ENCODE data around the gene MYO10.

MYO10 gene

DNA sequence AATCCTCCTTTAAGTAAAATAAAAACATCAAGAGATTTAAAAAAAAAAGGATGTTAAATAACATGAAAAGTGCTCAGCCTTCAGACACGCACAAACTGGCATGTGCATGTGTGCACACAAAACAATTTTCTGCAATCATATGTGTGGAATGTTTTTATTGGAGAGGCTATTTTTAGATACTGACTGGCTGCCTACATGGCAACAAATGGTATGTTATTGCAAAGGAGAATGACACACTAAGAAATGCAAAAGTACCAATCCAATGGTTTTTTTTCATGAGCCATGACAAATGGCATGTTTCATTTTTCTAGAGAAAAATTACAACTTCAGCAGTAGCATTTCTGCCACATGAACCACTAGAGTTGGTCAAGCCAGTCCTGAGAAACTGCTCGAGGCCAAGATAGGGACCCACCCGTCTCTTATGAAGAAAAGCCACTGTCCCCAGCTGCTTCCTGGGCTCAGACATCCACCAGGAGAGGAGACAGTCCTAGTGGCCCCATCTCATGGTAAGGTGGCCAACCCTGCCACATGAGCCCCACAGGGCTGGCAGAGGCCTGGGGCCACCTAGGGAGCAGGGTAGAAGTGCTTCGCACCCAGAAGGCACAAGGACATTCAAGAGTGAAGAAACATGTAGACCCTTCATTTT is 116.4 kb downstream of the MYO10 start:
- no peak overlapping the region for H3K4me3 ChIP-seq (ENCODE audit: low read depth, low read length)
- TF ChIP-seq, protein P1, sequence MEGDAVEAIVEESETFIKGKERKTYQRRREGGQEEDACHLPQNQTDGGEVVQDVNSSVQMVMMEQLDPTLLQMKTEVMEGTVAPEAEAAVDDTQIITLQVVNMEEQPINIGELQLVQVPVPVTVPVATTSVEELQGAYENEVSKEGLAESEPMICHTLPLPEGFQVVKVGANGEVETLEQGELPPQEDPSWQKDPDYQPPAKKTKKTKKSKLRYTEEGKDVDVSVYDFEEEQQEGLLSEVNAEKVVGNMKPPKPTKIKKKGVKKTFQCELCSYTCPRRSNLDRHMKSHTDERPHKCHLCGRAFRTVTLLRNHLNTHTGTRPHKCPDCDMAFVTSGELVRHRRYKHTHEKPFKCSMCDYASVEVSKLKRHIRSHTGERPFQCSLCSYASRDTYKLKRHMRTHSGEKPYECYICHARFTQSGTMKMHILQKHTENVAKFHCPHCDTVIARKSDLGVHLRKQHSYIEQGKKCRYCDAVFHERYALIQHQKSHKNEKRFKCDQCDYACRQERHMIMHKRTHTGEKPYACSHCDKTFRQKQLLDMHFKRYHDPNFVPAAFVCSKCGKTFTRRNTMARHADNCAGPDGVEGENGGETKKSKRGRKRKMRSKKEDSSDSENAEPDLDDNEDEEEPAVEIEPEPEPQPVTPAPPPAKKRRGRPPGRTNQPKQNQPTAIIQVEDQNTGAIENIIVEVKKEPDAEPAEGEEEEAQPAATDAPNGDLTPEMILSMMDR (IDR thresholded peaks at IDR 0.05; ENCODE audit: low read depth, low read length) = no peak

GRCh38 chr5:16815432-16815831 is 120.7 kb downstream of the MYO10 start:
- H3K4me3 ChIP-seq (ENCODE audit: low read depth, low read length) = no peak overlapping the region
- TF ChIP-seq, protein P1 (IDR thresholded peaks at IDR 0.05; ENCODE audit: low read depth, low read length) = no peak

GRCh38 chr5:16812911-16813310 is 123.2 kb downstream of the MYO10 start:
- H3K4me3 ChIP-seq (ENCODE audit: low read depth, low read length) = no peak overlapping the region
- TF ChIP-seq, protein P1 (IDR thresholded peaks at IDR 0.05; ENCODE audit: low read depth, low read length) = no peak

- H3K4me3 ChIP-seq (ENCODE audit: low read depth, low read length) = no peak overlapping the region
- TF ChIP-seq, protein P1 (IDR thresholded peaks at IDR 0.05; ENCODE audit: low read depth, low read length) = no peak
These were observed 123.6 kb downstream of the MYO10 start for GRCh38 chr5:16812448-16812847.

GRCh38 chr5:16810208-16810854 is 125.8 kb downstream of the MYO10 start:
- H3K4me3 ChIP-seq (ENCODE audit: low read depth, low read length) = no peak overlapping the region
- TF ChIP-seq, protein P1 (IDR thresholded peaks at IDR 0.05; ENCODE audit: low read depth, low read length) = no peak

DNA sequence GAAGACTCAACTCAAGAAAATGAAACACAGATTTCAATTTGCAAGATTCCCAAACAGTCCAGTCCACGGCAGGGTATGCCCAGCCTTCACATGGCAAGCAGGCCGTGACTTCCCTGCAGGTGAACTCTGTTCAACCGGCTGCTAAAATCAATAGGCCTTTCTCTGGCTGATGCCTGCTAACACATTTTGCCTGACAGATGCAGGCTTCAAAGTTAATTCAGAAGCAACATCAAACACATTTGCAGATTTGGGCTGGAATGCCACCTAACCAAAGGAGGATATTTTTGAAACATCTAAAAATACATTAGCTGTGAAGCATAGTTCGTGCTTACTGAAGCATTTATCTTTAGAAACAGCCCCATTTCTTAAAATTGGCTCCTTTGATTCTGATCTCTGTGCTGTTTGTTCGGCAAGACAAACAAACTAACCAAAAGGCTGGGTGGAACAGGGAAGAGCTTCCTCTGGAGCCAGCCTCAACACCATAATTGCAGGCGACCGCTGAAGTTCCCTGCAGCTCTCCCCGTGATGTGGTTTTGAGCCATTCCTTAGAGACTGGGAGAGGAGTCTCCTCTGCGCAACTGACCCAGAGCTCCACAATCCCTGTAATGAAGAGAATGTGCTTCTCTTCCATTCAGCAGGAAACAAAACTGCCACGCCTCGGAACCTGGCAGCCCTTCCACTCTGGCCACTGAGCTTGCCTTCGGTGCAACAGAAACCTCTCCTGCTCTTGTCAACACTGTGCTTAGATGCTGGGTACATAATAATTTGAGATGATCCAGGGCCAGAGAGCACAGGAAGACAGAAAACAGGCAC is 126.5 kb downstream of the MYO10 start:
- TF ChIP-seq, protein P1 (IDR thresholded peaks at IDR 0.05; ENCODE audit: low read depth, low read length) = no peak
- no peak overlapping the region for H3K4me3 ChIP-seq (ENCODE audit: low read depth, low read length)

DNA sequence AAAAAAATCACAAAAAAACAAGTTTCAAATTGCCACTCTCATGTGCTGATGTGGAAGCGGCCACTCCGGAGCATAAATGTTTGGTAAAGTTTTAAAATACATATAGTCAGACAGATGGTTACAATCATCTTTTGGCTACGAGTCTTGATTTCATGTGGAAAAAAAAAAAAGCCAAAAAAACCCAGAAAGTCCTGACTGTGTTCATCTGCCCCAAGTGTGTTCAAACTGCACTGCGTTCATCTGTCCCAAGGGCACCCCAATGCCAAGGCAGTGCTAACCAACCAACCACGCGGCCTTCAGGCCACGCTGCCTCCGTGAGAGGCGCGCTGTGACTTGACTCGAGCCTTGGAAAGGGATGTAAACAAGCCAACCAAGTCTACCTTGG is 127.1 kb downstream of the MYO10 start:
- no peak overlapping the region for H3K4me3 ChIP-seq (ENCODE audit: low read depth, low read length)
- TF ChIP-seq, protein P1 (IDR thresholded peaks at IDR 0.05; ENCODE audit: low read depth, low read length) = no peak
